Measurements from ENCODE around the gene LGALS8. TPM values are rescaled to one million over a fixed set of nuclear protein-coding genes. Genes with fewer than 3 reads are reported as not detected.

Gene LGALS8
- total and polyA plus RNA-seq, 8 donors, result 18.5 to 55.1 (median 27.2) TPM

DNA sequence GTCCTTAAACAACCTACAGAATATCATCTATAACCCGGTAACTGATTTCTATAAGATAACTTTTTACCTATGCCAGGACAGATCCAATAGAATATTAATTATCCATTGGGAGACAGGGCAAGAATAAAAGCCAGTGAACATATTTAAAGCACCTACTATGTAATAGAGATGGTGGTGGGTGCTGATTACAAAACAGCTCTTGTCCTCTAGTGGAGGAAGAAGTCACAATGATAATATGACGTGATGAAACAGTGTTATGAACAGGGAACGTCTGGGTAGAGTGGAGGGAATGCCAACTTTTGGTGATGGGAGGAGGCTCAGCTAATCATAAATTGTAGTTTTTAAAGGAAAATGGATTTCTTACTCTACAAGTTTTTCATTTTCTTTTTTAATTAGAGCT, 2.3 kb downstream of the LGALS8 start:
- TF ChIP-seq CTCF (IDR thresholded peaks at IDR 0.05), result no peak
- Histone ChIP-seq H3K9me3 (no peaks in the 10 kb centered on the region), H3K27me3 (no peaks in the 10 kb centered on the region), H3K4me3 (no peak overlapping the region), H3K4me1 (peaks cover 8 to 11% (median 11%) of the 10 kb centered on the region in 3 donors), H3K27ac (no peak overlapping the region), H3K36me3 (peaks cover 0 to 8% (median 3%) of the 10 kb centered on the region in 3 donors)
- intact Hi-C loops (cut with DNase I), result no loop called here
- FAIRE-seq, result no peak
- no peak for DNase-seq
- WGBS, 2 donors, result 82 to 87% methylated on average over 3 of the region's 3 CpGs
- ATAC-seq, result no peak

- Histone ChIP-seq H3K4me3 (no peak overlapping the region), H3K9me3 (no peaks in the 10 kb centered on the region), H3K36me3 (peaks cover 0 to 8% (median 3%) of the 10 kb centered on the region in 3 donors), H3K27me3 (no peaks in the 10 kb centered on the region), H3K4me1 (peaks cover under 1 to 14% (median 2%) of the 10 kb centered on the region in 3 donors), H3K27ac (no peak overlapping the region)
- ATAC-seq (no peak), DNase-seq (no peak), FAIRE-seq (no peak)
- 90 to 91% methylated on average over 1 of the region's 1 CpG for WGBS, 2 donors
- TF ChIP-seq CTCF (IDR thresholded peaks at IDR 0.05), result no peak
- intact Hi-C loops (cut with DNase I), result loop anchor here in 1 of 3 donors (10.0 kb wide), 1 partner anchor 425 kb away; no protein-coding TSS in a partner anchor
Observed at GRCh38 chr1:236530286-236530685, 6.5 kb downstream of the LGALS8 start.

DNA sequence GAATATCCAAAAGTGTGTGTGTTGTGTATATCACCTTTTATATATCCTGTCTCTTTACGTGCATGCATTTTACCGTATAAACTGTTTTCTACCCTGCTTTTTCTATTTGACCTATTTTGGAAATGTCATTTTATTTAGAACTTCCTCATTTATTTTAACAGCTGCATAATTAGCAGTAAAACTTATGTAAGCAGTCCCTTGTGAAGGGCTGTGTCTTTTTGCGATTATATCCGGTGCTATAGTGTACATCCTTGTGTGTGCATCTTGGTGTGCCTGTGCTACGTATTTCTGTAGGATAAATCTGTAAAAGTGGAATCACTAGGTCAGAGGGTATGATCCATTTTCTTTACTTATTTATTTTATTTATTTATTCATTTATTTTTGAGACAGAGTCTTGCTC, 7.2 kb downstream of the LGALS8 start:
- H3K4me3 ChIP-seq, result no peak overlapping the region
- intact Hi-C loops (cut with DNase I), result loop anchor here in 1 of 3 donors (10.0 kb wide), 1 partner anchor 426 kb away; no protein-coding TSS in a partner anchor
- DNase-seq (no peak), ATAC-seq (no peak), FAIRE-seq (no peak)
- H3K4me1 ChIP-seq, result peaks cover 0 to 11% (median 0%) of the 10 kb centered on the region in 3 donors
- no peaks in the 10 kb centered on the region for H3K27me3 ChIP-seq
- H3K9me3 ChIP-seq, result no peaks in the 10 kb centered on the region
- TF ChIP-seq CTCF (IDR thresholded peaks at IDR 0.05), result no peak
- no peak overlapping the region for H3K27ac ChIP-seq
- 81 to 87% methylated on average over 5 of the region's 5 CpGs for WGBS, 2 donors
- peaks cover 0 to 8% (median 3%) of the 10 kb centered on the region in 3 donors for H3K36me3 ChIP-seq

- ATAC-seq, result no peak
- intact Hi-C loops (cut with DNase I), result loop anchor here in 1 of 3 donors (10.0 kb wide), 1 partner anchor 428 kb away; no protein-coding TSS in a partner anchor
- no peak for TF ChIP-seq CTCF (IDR thresholded peaks at IDR 0.05)
- DNase-seq, result no peak
- FAIRE-seq, result no peak
- no peak overlapping the region for H3K4me3 ChIP-seq
- H3K27ac ChIP-seq, result no peak overlapping the region
- peaks cover 0 to 11% (median 3%) of the 10 kb centered on the region in 3 donors for H3K4me1 ChIP-seq
- no peaks in the 10 kb centered on the region for H3K36me3 ChIP-seq
- H3K27me3 ChIP-seq, result no peaks in the 10 kb centered on the region
- WGBS, 2 donors, result 73 to 83% methylated on average over 4 of the region's 4 CpGs
- H3K9me3 ChIP-seq, result no peaks in the 10 kb centered on the region
Observed at GRCh38 chr1:236532850-236533249, 9.1 kb downstream of the LGALS8 start.

DNA sequence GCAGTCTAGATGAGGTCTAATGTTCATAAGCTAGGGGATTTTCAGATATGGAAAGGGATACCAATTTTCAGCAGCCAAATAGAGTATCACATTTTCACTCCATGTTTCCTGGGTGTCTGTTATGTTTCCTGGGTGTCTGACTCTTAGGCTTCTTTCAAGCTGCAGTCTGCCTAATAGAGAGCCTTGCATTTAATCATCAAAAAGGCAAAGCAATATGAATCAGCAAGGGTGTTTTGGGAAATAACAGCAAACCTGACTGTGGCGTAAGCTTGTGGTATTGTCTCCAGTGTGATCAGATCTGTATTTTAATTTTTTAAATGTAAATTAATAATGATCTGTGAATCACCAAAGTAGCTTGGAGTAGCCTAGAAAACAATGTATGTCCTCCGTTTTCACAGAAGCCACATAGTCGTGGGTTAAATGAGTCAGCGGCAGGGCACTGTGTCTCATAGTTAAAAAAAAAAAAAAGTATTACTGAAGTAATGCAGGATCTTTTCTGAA, 10.4 kb downstream of the LGALS8 start:
- no peak for ATAC-seq
- H3K27me3 ChIP-seq, result no peaks in the 10 kb centered on the region
- no peak overlapping the region for H3K27ac ChIP-seq
- no peak for FAIRE-seq
- H3K36me3 ChIP-seq, result peaks cover 0 to 9% (median 0%) of the 10 kb centered on the region in 3 donors
- 80 to 90% methylated on average over 4 of the region's 4 CpGs for WGBS, 2 donors
- H3K4me3 ChIP-seq, result no peak overlapping the region
- no peaks in the 10 kb centered on the region for H3K9me3 ChIP-seq
- TF ChIP-seq CTCF (IDR thresholded peaks at IDR 0.05), result no peak
- H3K4me1 ChIP-seq, result peaks cover 0 to 11% (median 3%) of the 10 kb centered on the region in 3 donors
- intact Hi-C loops (cut with DNase I), result loop anchor here in 1 of 3 donors (10.0 kb wide), 1 partner anchor 429 kb away; no protein-coding TSS in a partner anchor
- no peak for DNase-seq

Measured in pancreas (tissue), 10 donors.